ENCODE data around the gene NPNT.

NPNT gene

GRCh38 chr4:105921301-105921700, 26.0 kb downstream of the NPNT start:
- no peak for DNase-seq

DNA sequence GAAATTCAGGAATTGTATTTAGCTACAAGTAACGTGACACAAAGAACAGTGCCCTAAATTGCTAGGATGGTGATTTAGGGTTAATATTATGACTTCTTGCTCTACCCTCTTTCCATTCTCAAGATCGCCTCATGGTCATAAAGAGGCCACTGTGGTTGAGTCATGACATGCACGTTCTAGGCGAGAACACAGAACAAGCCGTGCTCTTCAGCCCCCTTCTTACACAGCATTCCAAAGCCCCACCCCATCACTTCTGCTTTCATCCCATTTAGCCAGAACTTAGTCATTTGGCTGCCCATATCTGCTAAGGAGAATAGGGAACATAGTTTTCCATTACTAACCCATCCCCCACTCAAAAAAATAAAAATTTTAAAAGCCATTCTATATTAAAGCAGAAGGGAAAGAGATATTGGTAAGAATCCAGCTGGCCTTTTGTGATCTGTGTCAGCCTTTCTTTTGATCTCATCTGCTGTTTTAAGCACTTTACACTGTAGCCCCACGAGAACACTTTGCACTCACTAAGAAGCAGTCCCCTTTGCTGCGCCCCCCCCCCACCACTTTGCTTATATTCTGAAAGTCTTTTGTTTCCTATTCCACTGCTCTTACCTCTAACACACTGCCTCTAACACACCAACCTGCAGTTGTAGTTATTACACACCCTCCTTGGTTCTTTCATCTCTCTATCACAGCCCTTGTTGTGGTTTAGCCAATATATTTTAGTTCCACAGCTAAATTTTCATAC, 28.4 kb downstream of the NPNT start:
- DNase-seq, result no peak

GRCh38 chr4:105924341-105924740, 29.1 kb downstream of the NPNT start:
- DNase-seq, result no peak

DNA sequence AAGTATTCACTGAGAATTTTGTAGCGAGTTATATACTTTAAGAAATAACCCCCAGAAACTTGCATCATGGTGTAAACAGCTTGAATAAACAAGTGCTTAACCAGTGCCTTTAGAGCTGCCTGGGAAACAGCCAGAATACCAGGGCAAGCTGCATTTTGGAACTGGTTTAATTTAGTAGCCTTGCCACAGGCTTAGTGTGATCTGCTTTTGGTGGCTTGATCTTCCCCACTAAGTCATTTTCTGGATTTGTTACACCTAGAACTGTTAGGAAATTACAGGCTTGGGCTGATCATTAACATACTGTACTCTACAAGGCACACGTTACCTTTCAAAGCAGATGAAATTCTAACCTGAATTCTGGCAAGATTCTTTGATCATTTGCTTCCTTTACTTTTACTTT, 35.4 kb downstream of the NPNT start:
- no peak for DNase-seq

DNA sequence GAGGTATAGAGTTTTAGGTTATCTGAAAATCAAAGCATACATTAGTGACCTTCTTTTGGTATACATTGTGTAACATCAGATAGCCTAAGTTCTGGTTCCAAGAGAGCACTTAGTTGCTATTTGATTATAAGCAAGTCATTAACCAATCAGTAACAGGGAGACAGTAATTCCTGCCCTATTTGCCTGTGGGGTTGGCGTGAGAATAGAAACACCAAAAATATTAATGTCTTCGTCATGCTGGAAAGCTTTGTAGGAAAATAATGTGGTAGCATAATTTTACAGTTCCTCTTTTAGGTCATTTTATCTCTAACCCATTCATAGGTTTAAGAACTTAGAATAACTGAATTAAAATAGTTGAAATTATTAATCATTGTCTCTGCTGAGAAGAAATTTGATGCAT, 37.8 kb downstream of the NPNT start:
- DNase-seq, result no peak

- no peak for DNase-seq
These were observed 39.1 kb downstream of the NPNT start for GRCh38 chr4:105934386-105934785.

- DNase-seq, result no peak
These were observed 41.6 kb downstream of the NPNT start for GRCh38 chr4:105936901-105937300.

DNA sequence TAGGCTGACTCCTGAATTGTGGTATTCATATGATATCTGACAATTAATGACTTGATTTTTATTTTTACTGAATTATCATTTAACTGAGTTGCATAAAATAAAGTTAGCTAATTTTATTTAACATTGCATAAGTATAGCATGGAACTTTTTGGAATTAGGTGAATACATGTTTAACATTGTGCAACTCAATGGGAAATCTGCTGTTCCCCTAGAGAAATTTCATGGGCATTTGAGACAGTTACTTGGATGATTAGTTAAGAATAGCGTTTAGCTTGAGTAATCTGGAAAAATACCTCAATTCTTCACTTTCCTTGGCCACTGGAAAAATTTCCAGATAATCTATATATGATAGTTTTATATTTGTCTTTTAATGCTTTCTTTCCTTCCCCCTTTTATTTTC, 42.5 kb downstream of the NPNT start:
- no peak for DNase-seq

GRCh38 chr4:105943234-105943633, 48.0 kb downstream of the NPNT start:
- no peak for DNase-seq

DNA sequence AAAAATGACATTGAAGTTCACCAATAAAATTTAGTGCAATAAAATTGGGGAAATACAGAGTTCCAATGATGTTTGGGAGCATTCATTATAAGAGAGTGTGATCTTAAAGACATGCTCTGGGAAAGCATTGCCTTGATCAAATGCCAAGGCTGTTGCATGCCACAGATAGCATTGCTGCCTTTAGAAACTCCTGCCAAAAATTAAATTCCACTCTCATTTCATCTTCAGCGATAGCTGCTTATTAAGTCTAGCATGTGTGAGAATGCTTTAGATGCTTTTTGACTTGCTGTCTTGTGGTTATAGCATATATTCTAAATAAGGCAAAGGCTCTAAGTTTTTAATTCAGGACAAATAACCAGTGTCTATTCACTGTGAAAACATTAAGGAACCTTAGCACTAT, 49.3 kb downstream of the NPNT start:
- no peak for DNase-seq

- no peak for DNase-seq
These were observed 51.5 kb downstream of the NPNT start for GRCh38 chr4:105946771-105947170.

GRCh38 chr4:105950701-105951100, 55.4 kb downstream of the NPNT start:
- DNase-seq, result no peak

DNA sequence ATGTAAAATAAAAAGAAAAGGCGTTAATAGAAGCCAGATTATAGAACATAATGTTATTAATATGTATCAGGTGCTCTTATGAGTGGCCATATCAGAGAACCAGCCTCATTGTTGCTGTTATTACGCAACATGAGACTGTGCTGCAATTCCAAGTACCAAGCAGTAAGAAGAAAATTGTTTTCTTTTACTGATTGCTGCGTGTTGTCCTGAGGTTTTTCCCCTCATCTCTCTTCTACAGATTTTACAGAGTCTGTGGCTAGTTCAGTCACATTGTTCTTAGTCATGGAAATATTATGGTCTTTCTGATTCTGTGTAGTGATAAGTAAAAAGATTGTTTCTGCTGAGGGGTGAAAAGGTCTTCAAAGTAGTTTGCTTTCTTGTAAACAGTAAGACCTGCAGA, 55.9 kb downstream of the NPNT start:
- no peak for DNase-seq

DNA sequence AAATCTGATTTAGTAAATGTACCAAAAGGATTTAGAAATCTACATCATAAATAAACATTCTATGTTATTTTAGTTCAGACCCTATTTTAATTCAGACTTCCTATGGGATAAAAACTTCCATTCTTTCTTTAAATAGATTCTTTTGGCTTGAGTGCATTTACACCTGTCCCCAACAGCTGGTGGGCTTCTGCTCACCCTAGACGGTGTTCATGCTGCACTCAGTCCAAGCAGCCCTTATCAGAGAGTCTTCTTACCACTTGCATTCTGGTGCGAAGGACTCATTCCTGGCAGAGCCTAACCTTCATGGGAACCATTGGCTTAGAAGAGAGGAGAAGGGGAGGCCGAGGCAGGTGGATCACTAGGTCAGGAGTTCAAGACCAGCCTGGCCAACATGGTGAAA, 57.3 kb downstream of the NPNT start:
- DNase-seq, result no peak

- DNase-seq, result no peak
These were observed 61.3 kb downstream of the NPNT start for GRCh38 chr4:105956569-105956968.

DNA sequence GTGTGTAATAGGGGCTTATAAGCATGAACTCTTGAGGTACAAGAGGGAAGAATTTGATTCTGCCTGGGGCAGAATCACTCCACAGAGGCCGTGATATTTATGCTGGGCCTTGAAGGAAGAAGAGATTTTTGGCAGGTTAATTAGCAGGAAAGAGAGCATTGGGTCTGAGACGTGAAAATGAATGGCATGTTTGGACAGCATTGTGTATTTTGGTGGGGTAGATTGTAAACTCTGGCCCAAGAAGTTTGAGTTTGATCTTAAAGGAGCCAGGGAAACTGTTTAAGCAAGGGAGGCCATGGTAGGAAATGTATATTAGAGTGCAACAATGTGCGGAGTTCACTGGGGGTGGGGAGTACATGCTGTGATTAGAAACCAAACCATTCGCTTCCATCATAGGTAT, 62.4 kb downstream of the NPNT start:
- DNase-seq, result no peak

GRCh38 chr4:105963461-105964400, 68.5 kb downstream of the NPNT start:
- no peak for DNase-seq

GRCh38 chr4:105965183-105965800, 70.0 kb downstream of the NPNT start:
- no peak for DNase-seq

DNA sequence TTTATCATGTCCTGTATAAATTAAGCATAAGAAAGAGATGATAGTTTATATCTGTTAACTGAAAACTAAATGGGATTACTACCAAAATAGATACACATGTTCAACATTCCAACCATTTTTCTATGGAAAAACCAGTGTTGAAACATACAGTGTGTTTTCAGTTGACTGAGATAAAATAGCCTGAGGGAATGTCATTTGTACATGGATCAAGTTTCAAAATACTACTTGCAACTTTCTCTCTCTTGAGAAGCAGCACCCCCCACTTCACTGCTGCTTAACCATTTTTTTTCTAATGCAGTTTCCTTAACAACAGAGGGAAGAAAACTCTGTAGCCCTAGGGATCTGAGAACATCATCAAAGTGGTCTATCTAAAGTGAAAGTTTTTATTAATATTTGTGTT, 70.8 kb downstream of the NPNT start:
- DNase-seq, result no peak

DNA sequence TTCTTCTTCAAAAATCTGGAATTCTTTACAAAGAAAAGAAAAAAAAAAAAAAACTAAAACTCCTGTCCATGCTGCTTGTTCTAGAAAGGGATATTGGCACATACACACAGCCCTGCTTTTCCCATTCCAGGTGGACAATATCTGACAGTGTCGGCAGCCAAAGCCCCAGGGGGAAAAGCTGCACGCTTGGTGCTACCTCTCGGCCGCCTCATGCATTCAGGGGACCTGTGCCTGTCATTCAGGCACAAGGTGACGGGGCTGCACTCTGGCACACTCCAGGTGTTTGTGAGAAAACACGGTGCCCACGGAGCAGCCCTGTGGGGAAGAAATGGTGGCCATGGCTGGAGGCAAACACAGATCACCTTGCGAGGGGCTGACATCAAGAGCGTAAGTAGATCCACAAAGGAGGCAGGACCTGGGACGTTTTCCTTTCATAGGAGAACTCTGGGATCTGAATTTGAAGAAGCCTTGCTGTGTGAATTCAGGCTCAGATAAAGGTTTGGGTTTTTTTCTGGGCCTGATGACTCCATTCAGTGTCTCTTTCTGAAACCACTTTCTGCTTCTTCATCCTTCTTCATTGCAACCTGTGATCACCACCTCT, 71.9 kb downstream of the NPNT start:
- DNase-seq, result no peak

- DNase-seq, result no peak
These were observed 74.3 kb downstream of the NPNT start for GRCh38 chr4:105969575-105969974.

DNA sequence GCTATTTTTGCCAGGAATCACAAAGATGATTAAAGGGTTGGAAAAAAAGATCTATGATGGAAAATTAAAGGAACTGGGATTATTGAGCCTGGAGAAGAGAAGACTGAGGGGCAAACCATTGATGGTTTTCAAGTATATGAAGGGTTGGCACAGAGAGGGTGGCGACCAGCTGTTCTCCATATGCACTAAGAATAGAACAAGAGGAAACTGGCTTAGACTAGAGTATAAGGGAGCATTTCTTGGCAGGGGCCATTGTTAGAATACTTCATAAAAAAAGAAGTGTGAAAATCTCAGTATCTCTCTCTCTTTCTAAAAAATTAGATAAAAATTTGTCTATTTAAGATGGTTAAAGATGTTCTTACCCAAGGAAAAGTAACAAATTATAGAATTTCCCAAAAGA, 75.1 kb downstream of the NPNT start:
- DNase-seq, result no peak

DNA sequence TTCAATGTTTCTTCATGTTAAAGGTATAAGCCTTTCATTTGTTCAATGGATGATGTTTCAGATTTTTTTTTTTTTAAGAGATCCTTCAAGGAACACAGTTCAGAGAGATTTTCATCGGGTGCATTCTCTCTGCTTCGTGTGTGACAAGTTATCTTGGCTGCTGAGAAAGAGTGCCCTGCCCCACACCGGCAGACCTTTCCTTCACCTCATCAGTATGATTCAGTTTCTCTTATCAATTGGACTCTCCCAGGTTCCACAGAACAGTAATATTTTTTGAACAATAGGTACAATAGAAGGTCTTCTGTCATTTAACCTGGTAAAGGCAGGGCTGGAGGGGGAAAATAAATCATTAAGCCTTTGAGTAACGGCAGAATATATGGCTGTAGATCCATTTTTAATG, 75.8 kb downstream of the NPNT start:
- DNase-seq, result no peak

All from activated T-cell treated with anti-CD3 and anti-CD28 coated beads, Interleukin-2, amount 50 U/mL, for 1 hour (primary cell).